ENCODE measurements around the gene AIFM3. TPM values are rescaled to one million over a fixed set of nuclear protein-coding genes. Genes with fewer than 3 reads are reported as not detected.

AIFM3 gene
- total and polyA plus RNA-seq, 2 of the 13 experiments (the other 11 are each of a cell fraction or from before 2014, with no cell fraction given), result 9.0 to 15.3 TPM

DNA sequence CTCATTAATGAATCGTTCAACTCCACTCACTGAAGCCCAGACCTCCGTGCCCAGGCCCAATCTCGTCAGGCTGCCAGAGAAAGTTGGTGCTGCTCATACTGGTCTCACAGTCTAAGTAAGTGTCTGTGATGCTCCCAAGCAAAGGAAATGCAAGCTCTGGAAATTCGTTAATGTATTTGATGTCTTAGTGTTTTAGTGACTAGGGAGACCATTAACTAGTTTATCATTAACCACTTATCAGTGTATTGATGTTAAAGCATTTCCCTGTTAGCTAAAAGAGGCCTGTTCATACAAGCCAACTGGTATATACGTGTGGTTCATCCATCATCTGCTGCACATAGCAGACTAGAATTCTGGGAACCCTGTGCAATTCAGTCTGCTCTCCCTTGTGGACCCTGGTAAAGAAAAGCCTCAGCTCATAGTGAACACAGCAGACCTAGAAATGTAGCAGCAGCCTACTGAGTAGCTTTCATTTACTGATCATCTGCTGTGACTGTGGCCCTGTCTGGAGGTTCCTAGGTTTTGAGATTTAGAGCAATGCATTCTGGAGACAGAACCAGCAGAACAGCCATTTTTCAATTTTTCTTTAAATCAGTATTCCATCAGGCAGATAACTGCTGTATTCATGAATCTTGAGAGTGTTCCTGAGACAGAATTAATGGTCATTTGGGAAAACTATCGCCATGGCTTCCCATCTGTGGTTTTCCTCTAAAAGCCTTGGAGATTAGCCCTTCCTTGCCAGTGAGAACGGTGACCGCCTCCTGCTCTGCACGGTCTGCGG, 15.7 kb upstream of the AIFM3 start (continued):
- TF ChIP-seq, protein P1, sequence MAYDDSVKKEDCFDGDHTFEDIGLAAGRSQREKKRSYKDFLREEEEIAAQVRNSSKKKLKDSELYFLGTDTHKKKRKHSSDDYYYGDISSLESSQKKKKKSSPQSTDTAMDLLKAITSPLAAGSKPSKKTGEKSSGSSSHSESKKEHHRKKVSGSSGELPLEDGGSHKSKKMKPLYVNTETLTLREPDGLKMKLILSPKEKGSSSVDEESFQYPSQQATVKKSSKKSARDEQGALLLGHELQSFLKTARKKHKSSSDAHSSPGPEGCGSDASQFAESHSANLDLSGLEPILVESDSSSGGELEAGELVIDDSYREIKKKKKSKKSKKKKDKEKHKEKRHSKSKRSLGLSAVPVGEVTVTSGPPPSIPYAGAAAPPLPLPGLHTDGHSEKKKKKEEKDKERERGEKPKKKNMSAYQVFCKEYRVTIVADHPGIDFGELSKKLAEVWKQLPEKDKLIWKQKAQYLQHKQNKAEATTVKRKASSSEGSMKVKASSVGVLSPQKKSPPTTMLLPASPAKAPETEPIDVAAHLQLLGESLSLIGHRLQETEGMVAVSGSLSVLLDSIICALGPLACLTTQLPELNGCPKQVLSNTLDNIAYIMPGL (CRISPR knock-in tag; IDR thresholded peaks at IDR 0.05; ENCODE audit: borderline replicate concordance in 1 of 2, low read depth in 1 of 2), result peak in 1 of 2 experiments; percentile 9; a peak in 1 of 4 replicates
- TF ChIP-seq ZNF660 (CRISPR knock-in tag; IDR thresholded peaks at IDR 0.05; ENCODE audit: borderline replicate concordance, low read depth) (no peak), HCFC1 (IDR thresholded peaks at IDR 0.05; ENCODE audit: low read depth, low read length) (no peak), FOSL2 (CRISPR knock-in tag; IDR thresholded peaks at IDR 0.05) (no peak; the same call in 1 of the 2 replicates), NFIC (IDR thresholded peaks at IDR 0.05; ENCODE audit: low read length) (peak; percentile 26; the same call in 1 of the 2 replicates), ZBED4 (CRISPR knock-in tag; IDR thresholded peaks at IDR 0.05; ENCODE audit: borderline replicate concordance) (no peak), ZFY (CRISPR knock-in tag; IDR thresholded peaks at IDR 0.05) (no peak), SMARCC2 (IDR thresholded peaks at IDR 0.05) (no peak), TFE3 (CRISPR knock-in tag; IDR thresholded peaks at IDR 0.05) (no peak), MTF1 (CRISPR knock-in tag; IDR thresholded peaks at IDR 0.05) (no peak), POLR2A (IDR thresholded peaks at IDR 0.05; ENCODE audit: insufficient read depth in 1 of 2, low read depth in 2 of 2, low read length in 2 of 2) (peak; percentile 22 to 51; a peak in 2 of 4 replicates), JUN (CRISPR knock-in tag; IDR thresholded peaks at IDR 0.05) (no peak), EHMT2 (IDR thresholded peaks at IDR 0.05; ENCODE audit: borderline replicate concordance, low read depth, low read length) (no peak), E2F2 (CRISPR knock-in tag; IDR thresholded peaks at IDR 0.05; ENCODE audit: borderline replicate concordance) (no peak), AHR (CRISPR knock-in tag; IDR thresholded peaks at IDR 0.05) (no peak), ZNF160 (CRISPR knock-in tag; IDR thresholded peaks at IDR 0.05) (no peak), SP5 (CRISPR knock-in tag; IDR thresholded peaks at IDR 0.05; ENCODE audit: borderline replicate concordance, low read depth) (no peak; the same call in 1 of the 2 replicates)
- TF ChIP-seq, protein P2, sequence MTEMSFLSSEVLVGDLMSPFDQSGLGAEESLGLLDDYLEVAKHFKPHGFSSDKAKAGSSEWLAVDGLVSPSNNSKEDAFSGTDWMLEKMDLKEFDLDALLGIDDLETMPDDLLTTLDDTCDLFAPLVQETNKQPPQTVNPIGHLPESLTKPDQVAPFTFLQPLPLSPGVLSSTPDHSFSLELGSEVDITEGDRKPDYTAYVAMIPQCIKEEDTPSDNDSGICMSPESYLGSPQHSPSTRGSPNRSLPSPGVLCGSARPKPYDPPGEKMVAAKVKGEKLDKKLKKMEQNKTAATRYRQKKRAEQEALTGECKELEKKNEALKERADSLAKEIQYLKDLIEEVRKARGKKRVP (CRISPR knock-in tag; IDR thresholded peaks at IDR 0.05), result peak in 1 of 2 experiments; percentile 56; a peak in 1 of 4 replicates
